ENCODE data around the gene SFXN5. TPM values are rescaled to one million over a fixed set of nuclear protein-coding genes. Genes with fewer than 3 reads are reported as not detected.

The SFXN5 gene
- total RNA-seq, 1 experiment from 2014 or later = 5.1 TPM

- no peak for DNase-seq
- H3K9ac ChIP-seq (ENCODE audit: low read length) = no peak overlapping the region
These were observed 107.9 kb downstream of the SFXN5 start for GRCh38 chr2:72963423-72964145.

DNA sequence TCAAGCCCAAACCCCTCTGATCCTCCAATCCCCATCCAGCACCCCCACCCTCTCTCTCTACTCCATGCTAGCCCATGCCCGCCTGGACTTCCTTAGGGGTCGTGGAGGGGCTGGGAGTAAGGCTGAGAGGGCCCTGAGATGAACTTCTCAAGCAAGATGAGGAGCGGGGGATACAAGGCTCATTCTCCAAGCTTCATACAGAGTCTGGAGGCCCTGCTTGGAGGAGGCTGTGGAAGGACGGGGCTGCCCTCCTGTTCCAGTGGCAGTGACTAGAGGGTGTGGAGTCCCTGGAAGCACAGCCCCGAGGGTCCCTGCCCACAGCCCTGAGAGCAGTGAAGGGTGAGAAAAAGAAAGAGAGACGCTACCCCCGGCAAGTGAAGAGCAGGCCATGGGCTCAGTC is 108.6 kb downstream of the SFXN5 start:
- no peaks in the 10 kb centered on the region for H3K36me3 ChIP-seq (ENCODE audit: insufficient read depth, low read length)
- H3K27ac ChIP-seq (ENCODE audit: low read length) = no peak overlapping the region
- no peak for DNase-seq
- H3K9ac ChIP-seq (ENCODE audit: low read length) = no peak overlapping the region
- H3K27me3 ChIP-seq (ENCODE audit: low read length) = no peaks in the 10 kb centered on the region
- H2AFZ ChIP-seq (ENCODE audit: low read length) = no peak overlapping the region
- no peak overlapping the region for H3K4me3 ChIP-seq (ENCODE audit: low read length)
- no peaks in the 10 kb centered on the region for H3K4me1 ChIP-seq (ENCODE audit: low read length)
- no peaks in the 10 kb centered on the region for H3K9me2 ChIP-seq (replicated peaks; ENCODE audit: insufficient read depth, low read length)
- H3K4me2 ChIP-seq (ENCODE audit: low read depth, low read length, poor library complexity, severe bottlenecking) = no peak overlapping the region
- no peaks in the 10 kb centered on the region for H3K9me3 ChIP-seq (ENCODE audit: low read length)
- no peaks in the 10 kb centered on the region; the same call in 1 of the 2 replicates for H4K20me1 ChIP-seq (ENCODE audit: insufficient read depth, low read depth, low read length)
- no peaks in the 10 kb centered on the region for H3K79me2 ChIP-seq (ENCODE audit: low read length)

More at GRCh38 chr2:72963423-72964145, 107.9 kb downstream of the SFXN5 start:
- H3K4me2 ChIP-seq (ENCODE audit: low read depth, low read length, poor library complexity, severe bottlenecking) = no peak overlapping the region
- H3K27me3 ChIP-seq (ENCODE audit: low read length) = no peaks in the 10 kb centered on the region
- H3K79me2 ChIP-seq (ENCODE audit: low read length) = no peaks in the 10 kb centered on the region
- H3K9me3 ChIP-seq (ENCODE audit: low read length) = no peaks in the 10 kb centered on the region
- no peak overlapping the region for H3K4me3 ChIP-seq (ENCODE audit: low read length)
- H3K36me3 ChIP-seq (ENCODE audit: insufficient read depth, low read length) = no peaks in the 10 kb centered on the region
- H3K4me1 ChIP-seq (ENCODE audit: low read length) = no peaks in the 10 kb centered on the region
- no peak overlapping the region for H3K27ac ChIP-seq (ENCODE audit: low read length)
- H3K9me2 ChIP-seq (replicated peaks; ENCODE audit: insufficient read depth, low read length) = no peaks in the 10 kb centered on the region
- no peak overlapping the region for H2AFZ ChIP-seq (ENCODE audit: low read length)
- H4K20me1 ChIP-seq (ENCODE audit: insufficient read depth, low read depth, low read length) = no peaks in the 10 kb centered on the region; the same call in 1 of the 2 replicates

GRCh38 chr2:72961853-72962468 is 109.6 kb downstream of the SFXN5 start:
- Histone ChIP-seq H3K4me3 (ENCODE audit: low read length) (no peak overlapping the region), H3K79me2 (ENCODE audit: low read length) (no peaks in the 10 kb centered on the region), H3K36me3 (ENCODE audit: insufficient read depth, low read length) (no peaks in the 10 kb centered on the region), H3K9ac (ENCODE audit: low read length) (no peak overlapping the region), H3K27me3 (ENCODE audit: low read length) (no peaks in the 10 kb centered on the region), H3K9me2 (replicated peaks; ENCODE audit: insufficient read depth, low read length) (no peaks in the 10 kb centered on the region), H3K4me1 (ENCODE audit: low read length) (no peaks in the 10 kb centered on the region), H2AFZ (ENCODE audit: low read length) (no peak overlapping the region), H3K27ac (ENCODE audit: low read length) (no peak overlapping the region), H3K9me3 (ENCODE audit: low read length) (no peaks in the 10 kb centered on the region), H4K20me1 (ENCODE audit: insufficient read depth, low read depth, low read length) (no peaks in the 10 kb centered on the region; the same call in 1 of the 2 replicates), H3K4me2 (ENCODE audit: low read depth, low read length, poor library complexity, severe bottlenecking) (no peak overlapping the region)
- DNase-seq = no peak

DNA sequence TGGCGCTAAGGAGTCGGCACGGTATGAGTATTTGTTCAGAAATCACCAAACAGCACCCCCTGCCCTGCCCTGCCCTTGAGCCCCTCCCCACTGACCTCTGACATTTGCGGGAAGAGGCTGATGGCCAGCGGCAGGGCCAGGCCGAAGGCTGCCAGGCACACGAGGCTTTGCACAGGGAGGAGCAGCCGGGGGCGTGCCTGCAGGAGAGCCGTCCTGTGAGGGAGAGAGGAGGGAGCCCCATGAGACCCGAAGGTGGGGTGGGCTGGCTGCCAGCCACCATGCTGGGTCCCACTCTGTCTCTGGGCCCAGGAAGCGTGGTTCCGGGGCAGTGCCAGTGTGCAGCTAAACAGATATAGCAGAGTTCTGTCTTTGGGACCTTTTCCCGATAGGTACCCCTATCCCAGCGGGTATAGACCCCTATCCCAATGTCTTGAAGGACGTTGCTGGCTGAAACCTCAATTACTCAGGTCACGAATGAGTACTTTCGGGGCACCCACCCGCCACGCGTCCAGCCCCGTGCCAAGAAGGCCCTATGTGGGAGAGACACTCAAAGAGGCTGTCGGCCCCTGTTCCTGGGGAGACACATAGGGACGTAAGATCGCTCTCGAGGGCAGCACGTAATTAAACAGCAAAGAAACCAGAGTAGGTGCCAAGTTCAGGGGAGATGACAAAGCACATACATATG is 110.3 kb downstream of the SFXN5 start:
- H3K9ac ChIP-seq (ENCODE audit: low read length) = no peak overlapping the region
- no peaks in the 10 kb centered on the region for H3K9me2 ChIP-seq (replicated peaks; ENCODE audit: insufficient read depth, low read length)
- H3K79me2 ChIP-seq (ENCODE audit: low read length) = no peaks in the 10 kb centered on the region
- no peak overlapping the region for H2AFZ ChIP-seq (ENCODE audit: low read length)
- no peaks in the 10 kb centered on the region for H3K36me3 ChIP-seq (ENCODE audit: insufficient read depth, low read length)
- H3K4me1 ChIP-seq (ENCODE audit: low read length) = no peaks in the 10 kb centered on the region
- no peak for DNase-seq
- H3K4me2 ChIP-seq (ENCODE audit: low read depth, low read length, poor library complexity, severe bottlenecking) = no peak overlapping the region
- no peaks in the 10 kb centered on the region; the same call in 1 of the 2 replicates for H4K20me1 ChIP-seq (ENCODE audit: insufficient read depth, low read depth, low read length)
- no peaks in the 10 kb centered on the region for H3K9me3 ChIP-seq (ENCODE audit: low read length)
- no peak overlapping the region for H3K4me3 ChIP-seq (ENCODE audit: low read length)
- no peaks in the 10 kb centered on the region for H3K27me3 ChIP-seq (ENCODE audit: low read length)
- no peak overlapping the region for H3K27ac ChIP-seq (ENCODE audit: low read length)

- Histone ChIP-seq H3K4me2 (ENCODE audit: low read depth, low read length, poor library complexity, severe bottlenecking) (no peak overlapping the region), H2AFZ (ENCODE audit: low read length) (no peak overlapping the region), H4K20me1 (ENCODE audit: insufficient read depth, low read depth, low read length) (no peaks in the 10 kb centered on the region; the same call in 1 of the 2 replicates), H3K9me2 (replicated peaks; ENCODE audit: insufficient read depth, low read length) (no peaks in the 10 kb centered on the region), H3K27me3 (ENCODE audit: low read length) (no peaks in the 10 kb centered on the region), H3K27ac (ENCODE audit: low read length) (no peak overlapping the region), H3K9me3 (ENCODE audit: low read length) (no peaks in the 10 kb centered on the region), H3K9ac (ENCODE audit: low read length) (no peak overlapping the region), H3K4me3 (ENCODE audit: low read length) (no peak overlapping the region), H3K79me2 (ENCODE audit: low read length) (no peaks in the 10 kb centered on the region), H3K36me3 (ENCODE audit: insufficient read depth, low read length) (no peaks in the 10 kb centered on the region), H3K4me1 (ENCODE audit: low read length) (no peaks in the 10 kb centered on the region)
- DNase-seq = no peak
These were observed 111.2 kb downstream of the SFXN5 start for GRCh38 chr2:72959995-72960981.

DNA sequence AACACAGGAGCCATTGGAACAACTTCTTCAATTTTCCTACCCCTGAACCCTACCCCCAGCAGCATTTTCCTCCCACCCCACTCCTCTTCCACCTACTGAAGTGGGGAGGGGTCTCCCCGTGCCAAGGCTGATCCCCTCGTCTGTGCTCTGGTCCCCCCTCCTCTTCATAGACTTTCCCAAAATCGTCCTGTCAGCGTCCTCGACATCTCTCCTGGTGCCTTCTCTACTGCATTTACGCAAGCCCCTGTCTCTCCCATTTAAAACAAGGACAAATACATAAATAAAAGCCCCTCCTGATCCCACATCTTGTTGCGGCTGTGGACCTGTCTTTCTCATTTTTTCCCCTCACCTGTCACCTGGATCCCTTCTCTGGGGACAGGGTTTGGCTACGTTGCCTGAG is 112.0 kb downstream of the SFXN5 start:
- DNase-seq = no peak
- no peaks in the 10 kb centered on the region; the same call in 1 of the 2 replicates for H4K20me1 ChIP-seq (ENCODE audit: insufficient read depth, low read depth, low read length)

DNA sequence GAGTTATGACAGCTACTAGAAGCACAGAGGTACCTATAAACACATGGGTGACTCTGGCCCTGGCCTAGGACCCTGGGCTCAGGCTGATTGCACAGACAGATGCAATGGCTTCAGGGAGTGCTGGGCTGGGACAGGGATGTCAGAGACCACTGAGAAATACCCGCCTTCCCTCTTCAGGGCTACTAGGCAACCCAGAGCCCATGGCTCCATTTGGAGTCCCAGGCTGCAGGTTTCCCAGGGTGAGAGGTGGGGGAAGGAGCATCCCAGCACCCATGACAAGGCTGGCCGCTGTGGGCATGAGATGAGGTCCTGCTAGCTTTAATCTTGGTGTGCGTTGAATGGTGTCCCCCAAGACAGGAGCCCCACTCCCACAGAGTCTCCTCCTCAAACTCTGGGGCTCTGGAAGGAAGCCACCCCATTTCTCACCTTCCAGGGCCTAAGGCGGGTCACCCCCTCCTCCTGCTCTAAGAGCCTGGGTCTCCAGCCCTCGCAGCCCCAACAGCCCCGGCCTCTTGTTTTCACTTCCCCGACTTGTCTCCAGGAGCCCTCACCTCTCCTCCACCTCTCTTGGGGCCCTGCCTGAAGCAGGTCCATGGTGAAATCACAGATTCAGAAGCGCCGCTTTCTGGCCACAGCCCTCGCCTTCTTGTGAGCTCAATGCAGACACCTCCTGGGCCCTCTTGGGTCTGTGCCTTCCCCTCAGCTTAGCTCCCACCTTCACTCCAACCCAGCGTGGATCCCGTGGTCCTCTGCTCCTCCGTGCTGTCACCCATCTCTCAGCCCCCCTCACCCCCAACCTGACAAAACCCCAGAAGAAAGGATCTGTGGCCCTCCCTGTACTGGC is 112.7 kb downstream of the SFXN5 start:
- H3K9ac ChIP-seq (ENCODE audit: low read length) = no peak overlapping the region
- H3K9me3 ChIP-seq (ENCODE audit: low read length) = no peaks in the 10 kb centered on the region
- H3K4me3 ChIP-seq (ENCODE audit: low read length) = no peak overlapping the region
- no peaks in the 10 kb centered on the region; the same call in 1 of the 2 replicates for H4K20me1 ChIP-seq (ENCODE audit: insufficient read depth, low read depth, low read length)
- no peaks in the 10 kb centered on the region for H3K79me2 ChIP-seq (ENCODE audit: low read length)
- H3K36me3 ChIP-seq (ENCODE audit: insufficient read depth, low read length) = no peaks in the 10 kb centered on the region
- H2AFZ ChIP-seq (ENCODE audit: low read length) = no peak overlapping the region
- no peak overlapping the region for H3K4me2 ChIP-seq (ENCODE audit: low read depth, low read length, poor library complexity, severe bottlenecking)
- no peak for DNase-seq
- no peak overlapping the region for H3K27ac ChIP-seq (ENCODE audit: low read length)
- no peaks in the 10 kb centered on the region for H3K27me3 ChIP-seq (ENCODE audit: low read length)
- no peaks in the 10 kb centered on the region for H3K4me1 ChIP-seq (ENCODE audit: low read length)
- H3K9me2 ChIP-seq (replicated peaks; ENCODE audit: insufficient read depth, low read length) = no peaks in the 10 kb centered on the region

More for the DNA sequence above, 112.0 kb downstream of the SFXN5 start:
- H3K9ac ChIP-seq (ENCODE audit: low read length) = no peak overlapping the region
- H3K27ac ChIP-seq (ENCODE audit: low read length) = no peak overlapping the region
- H3K79me2 ChIP-seq (ENCODE audit: low read length) = no peaks in the 10 kb centered on the region
- no peak overlapping the region for H3K4me2 ChIP-seq (ENCODE audit: low read depth, low read length, poor library complexity, severe bottlenecking)
- H3K9me2 ChIP-seq (replicated peaks; ENCODE audit: insufficient read depth, low read length) = no peaks in the 10 kb centered on the region
- H3K27me3 ChIP-seq (ENCODE audit: low read length) = no peaks in the 10 kb centered on the region
- no peaks in the 10 kb centered on the region for H3K9me3 ChIP-seq (ENCODE audit: low read length)
- H3K4me1 ChIP-seq (ENCODE audit: low read length) = no peaks in the 10 kb centered on the region
- H3K36me3 ChIP-seq (ENCODE audit: insufficient read depth, low read length) = no peaks in the 10 kb centered on the region
- no peak overlapping the region for H3K4me3 ChIP-seq (ENCODE audit: low read length)
- H2AFZ ChIP-seq (ENCODE audit: low read length) = no peak overlapping the region

Data from Karpas-422 (cell line).